ENCODE data around the gene CLK4.

DNA sequence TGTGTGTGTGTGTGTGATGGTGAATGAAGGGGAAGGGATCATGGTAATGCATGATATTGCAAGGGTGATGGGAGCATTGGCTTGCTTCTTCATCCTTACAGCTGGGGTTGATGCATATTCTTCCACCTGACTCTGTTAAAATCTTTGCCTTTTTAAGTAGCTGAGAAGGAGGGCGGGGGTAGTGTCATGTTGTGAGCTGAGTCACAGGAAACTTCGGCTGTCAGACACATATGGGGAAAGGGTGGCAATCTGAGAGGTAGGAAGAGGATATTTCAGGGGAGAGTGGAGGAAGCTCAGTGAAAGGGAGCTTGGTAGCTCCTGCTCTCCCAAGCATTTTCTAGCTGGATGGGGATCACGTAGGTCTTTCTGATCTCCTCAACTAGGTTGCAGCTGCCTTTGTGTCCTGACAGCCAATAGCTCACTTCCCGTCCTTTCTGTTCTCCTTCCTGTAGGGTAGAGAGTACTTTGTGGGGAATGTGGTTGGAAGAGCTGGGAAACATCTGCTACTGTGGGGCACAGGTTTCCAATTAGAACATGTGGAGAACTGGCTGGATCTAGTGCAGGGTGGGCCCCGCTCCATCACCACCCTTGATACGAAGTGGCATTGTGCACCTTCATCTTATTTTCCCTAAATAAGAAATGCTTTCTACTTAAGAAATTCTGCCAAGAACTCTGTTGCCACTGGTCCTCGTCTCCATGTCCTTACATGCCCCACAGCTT, 18.1 kb upstream of the CLK4 start:
- TF ChIP-seq, protein P1, sequence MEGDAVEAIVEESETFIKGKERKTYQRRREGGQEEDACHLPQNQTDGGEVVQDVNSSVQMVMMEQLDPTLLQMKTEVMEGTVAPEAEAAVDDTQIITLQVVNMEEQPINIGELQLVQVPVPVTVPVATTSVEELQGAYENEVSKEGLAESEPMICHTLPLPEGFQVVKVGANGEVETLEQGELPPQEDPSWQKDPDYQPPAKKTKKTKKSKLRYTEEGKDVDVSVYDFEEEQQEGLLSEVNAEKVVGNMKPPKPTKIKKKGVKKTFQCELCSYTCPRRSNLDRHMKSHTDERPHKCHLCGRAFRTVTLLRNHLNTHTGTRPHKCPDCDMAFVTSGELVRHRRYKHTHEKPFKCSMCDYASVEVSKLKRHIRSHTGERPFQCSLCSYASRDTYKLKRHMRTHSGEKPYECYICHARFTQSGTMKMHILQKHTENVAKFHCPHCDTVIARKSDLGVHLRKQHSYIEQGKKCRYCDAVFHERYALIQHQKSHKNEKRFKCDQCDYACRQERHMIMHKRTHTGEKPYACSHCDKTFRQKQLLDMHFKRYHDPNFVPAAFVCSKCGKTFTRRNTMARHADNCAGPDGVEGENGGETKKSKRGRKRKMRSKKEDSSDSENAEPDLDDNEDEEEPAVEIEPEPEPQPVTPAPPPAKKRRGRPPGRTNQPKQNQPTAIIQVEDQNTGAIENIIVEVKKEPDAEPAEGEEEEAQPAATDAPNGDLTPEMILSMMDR (IDR thresholded peaks at IDR 0.05): no peak
- TF ChIP-seq EP300 (IDR thresholded peaks at IDR 0.05): no peak

Measured in tibial nerve (tissue), 4 donors.